Ishikawa (cell line): Measurements from ENCODE around the gene NLN.

Experiments used
- MAX ChIP-seq: IDR thresholded peaks from 2 replicates; pipeline ENCODE4 v1.6.1; 2012
- TCF12 ChIP-seq: IDR thresholded peaks from 2 replicates; pipeline ENCODE4 v1.6.1; 2012; ENCODE audit warnings: low read depth
- YY1 ChIP-seq: IDR thresholded peaks from 2 replicates; pipeline ENCODE4 v1.6.1; 2012; ENCODE audit warnings: low read depth
- ZBTB7A ChIP-seq: IDR thresholded peaks from 2 replicates; pipeline ENCODE4 v1.6.1; 2012; ENCODE audit warnings: low read depth
- TF ChIP-seq, protein P1 (sequence below): IDR thresholded peaks from 2 replicates; pipeline ENCODE4 v1.6.1; 2012; ENCODE audit warnings: low read depth, mild to moderate bottlenecking

DNA sequence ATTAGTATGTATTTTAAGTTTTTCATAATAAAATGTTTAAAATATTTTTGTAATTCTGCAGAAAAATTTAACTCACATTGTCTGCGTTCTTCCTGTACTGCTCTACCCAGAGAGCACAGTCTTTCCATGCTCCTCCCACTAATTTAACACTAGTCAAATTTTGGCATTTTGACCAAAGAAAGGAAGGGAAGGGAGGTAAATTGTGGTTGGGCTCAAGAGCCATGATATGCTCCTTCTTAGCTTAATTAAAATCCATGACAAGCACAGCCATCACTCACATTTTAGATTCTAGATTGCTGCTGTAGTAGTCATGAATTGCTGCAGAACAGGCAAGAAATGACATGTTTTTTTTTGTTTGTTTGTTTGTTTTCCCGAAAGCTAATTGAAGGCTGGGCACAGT, 98.4 kb downstream of the NLN start:
- no peak for TF ChIP-seq TCF12
- TF ChIP-seq ZBTB7A, result no peak
- no peak for TF ChIP-seq YY1
- TF ChIP-seq, protein P1, sequence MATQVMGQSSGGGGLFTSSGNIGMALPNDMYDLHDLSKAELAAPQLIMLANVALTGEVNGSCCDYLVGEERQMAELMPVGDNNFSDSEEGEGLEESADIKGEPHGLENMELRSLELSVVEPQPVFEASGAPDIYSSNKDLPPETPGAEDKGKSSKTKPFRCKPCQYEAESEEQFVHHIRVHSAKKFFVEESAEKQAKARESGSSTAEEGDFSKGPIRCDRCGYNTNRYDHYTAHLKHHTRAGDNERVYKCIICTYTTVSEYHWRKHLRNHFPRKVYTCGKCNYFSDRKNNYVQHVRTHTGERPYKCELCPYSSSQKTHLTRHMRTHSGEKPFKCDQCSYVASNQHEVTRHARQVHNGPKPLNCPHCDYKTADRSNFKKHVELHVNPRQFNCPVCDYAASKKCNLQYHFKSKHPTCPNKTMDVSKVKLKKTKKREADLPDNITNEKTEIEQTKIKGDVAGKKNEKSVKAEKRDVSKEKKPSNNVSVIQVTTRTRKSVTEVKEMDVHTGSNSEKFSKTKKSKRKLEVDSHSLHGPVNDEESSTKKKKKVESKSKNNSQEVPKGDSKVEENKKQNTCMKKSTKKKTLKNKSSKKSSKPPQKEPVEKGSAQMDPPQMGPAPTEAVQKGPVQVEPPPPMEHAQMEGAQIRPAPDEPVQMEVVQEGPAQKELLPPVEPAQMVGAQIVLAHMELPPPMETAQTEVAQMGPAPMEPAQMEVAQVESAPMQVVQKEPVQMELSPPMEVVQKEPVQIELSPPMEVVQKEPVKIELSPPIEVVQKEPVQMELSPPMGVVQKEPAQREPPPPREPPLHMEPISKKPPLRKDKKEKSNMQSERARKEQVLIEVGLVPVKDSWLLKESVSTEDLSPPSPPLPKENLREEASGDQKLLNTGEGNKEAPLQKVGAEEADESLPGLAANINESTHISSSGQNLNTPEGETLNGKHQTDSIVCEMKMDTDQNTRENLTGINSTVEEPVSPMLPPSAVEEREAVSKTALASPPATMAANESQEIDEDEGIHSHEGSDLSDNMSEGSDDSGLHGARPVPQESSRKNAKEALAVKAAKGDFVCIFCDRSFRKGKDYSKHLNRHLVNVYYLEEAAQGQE, result no peak
- no peak for TF ChIP-seq MAX
